ENCODE results near the gene SLC30A7. TPM values are rescaled to one million over a fixed set of nuclear protein-coding genes. Genes with fewer than 3 reads are reported as not detected.
A peak's percentile ranks its signal among the peaks of the same experiment; 100 is the strongest.

SLC30A7 gene
- total RNA-seq, 2 donors from 2014 or later = 26.8 to 54.7 TPM

DNA sequence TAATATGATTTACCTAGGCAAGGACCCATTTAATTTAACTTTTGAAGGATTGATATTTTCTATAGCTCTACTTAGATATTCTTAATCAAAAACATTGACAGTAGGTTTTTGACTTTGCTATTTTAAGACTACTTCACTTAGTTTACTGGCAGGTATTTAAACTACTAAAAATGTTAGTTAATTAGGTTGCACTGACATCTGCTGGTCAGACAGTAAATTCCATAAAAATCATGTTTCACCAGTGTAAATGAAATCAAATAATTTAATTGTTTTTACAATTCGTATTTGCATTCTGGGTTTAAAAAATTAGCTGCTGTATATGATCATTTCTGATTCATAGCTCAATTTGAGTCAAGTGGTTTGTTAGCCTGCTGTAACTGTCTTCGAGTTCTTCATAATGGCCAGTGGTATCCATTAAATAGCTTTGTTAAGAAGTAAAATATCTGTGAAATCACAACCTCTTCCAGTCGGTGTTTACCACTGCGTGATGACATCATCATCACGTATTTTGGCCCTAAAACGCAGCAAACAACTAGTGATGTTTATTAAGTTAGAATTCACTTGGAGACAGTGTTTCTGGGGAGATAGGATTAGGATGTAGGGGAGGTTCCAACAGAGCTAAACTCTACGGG lies 27.4 kb upstream of the SLC30A7 start:
- H3K27me3 ChIP-seq (replicated peaks; ENCODE audit: insufficient read depth) = no peaks in the 10 kb centered on the region
- no peaks in the 10 kb centered on the region for H3K9me3 ChIP-seq
- H3K27ac ChIP-seq = no peak overlapping the region
- H3K4me3 ChIP-seq = no peak overlapping the region
- TF ChIP-seq, protein P1, sequence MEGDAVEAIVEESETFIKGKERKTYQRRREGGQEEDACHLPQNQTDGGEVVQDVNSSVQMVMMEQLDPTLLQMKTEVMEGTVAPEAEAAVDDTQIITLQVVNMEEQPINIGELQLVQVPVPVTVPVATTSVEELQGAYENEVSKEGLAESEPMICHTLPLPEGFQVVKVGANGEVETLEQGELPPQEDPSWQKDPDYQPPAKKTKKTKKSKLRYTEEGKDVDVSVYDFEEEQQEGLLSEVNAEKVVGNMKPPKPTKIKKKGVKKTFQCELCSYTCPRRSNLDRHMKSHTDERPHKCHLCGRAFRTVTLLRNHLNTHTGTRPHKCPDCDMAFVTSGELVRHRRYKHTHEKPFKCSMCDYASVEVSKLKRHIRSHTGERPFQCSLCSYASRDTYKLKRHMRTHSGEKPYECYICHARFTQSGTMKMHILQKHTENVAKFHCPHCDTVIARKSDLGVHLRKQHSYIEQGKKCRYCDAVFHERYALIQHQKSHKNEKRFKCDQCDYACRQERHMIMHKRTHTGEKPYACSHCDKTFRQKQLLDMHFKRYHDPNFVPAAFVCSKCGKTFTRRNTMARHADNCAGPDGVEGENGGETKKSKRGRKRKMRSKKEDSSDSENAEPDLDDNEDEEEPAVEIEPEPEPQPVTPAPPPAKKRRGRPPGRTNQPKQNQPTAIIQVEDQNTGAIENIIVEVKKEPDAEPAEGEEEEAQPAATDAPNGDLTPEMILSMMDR (IDR thresholded peaks at IDR 0.05) = peak; percentile 67
- DNase-seq (ENCODE audit: low spot score) (no peak), ATAC-seq (ENCODE audit: insufficient number of reproducible peaks, low FRiP score, low read depth) (no peak)
- H3K4me1 ChIP-seq (ENCODE audit: control insufficient read depth in 1 of 2, low read depth in 2 of 2) = peaks cover 0 to 10% of the 10 kb centered on the region in 2 donors
- no peaks in the 10 kb centered on the region for H3K36me3 ChIP-seq

DNA sequence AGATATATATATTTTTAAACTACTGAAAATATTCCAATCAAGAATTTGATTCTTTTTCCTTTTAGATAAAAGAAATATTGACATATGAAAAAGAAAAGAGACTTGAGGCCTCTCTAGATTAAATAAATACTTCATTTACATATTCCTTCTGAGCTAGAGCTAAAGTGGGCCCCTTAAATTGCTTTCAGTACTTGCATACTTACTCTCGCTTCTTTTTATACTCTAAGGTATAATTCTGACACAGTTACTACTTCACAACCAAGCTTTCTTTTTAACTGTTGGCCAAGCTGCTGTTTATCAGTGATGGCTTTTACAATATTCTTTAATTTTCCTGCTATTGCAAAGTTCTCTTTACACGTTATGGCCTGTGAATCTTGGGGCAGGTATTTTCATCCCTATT lies 25.9 kb upstream of the SLC30A7 start:
- no peak overlapping the region for H3K4me3 ChIP-seq
- ATAC-seq (ENCODE audit: insufficient number of reproducible peaks, low FRiP score, low read depth) (no peak), DNase-seq (ENCODE audit: low spot score) (no peak)
- peaks cover 0 to 10% of the 10 kb centered on the region in 2 donors for H3K4me1 ChIP-seq (ENCODE audit: control insufficient read depth in 1 of 2, low read depth in 2 of 2)
- no peaks in the 10 kb centered on the region for H3K9me3 ChIP-seq
- H3K27me3 ChIP-seq (replicated peaks; ENCODE audit: insufficient read depth) = no peaks in the 10 kb centered on the region
- TF ChIP-seq, protein P1 (IDR thresholded peaks at IDR 0.05) = no peak
- H3K27ac ChIP-seq = no peak overlapping the region
- no peaks in the 10 kb centered on the region for H3K36me3 ChIP-seq

DNA sequence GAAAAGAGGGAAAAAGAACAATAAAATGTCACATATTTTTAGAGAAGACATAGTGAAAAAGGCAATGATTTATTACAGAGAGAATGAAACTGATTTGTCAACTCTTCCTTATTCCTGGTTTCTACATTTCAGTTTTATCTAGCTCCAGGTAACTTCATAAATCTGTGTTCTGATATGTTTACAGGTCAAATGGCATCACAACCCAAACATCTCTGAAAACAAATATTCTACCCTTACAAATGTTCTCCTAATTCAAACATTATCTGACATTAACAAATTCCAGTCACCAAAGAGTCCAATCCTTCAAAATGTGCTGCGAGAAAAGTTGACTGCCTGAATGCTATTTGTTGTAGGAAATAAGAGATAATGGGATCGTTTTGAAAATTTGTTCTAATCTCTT lies 21.5 kb upstream of the SLC30A7 start:
- ATAC-seq (ENCODE audit: insufficient number of reproducible peaks, low FRiP score, low read depth) (no peak), DNase-seq (ENCODE audit: low spot score) (no peak)
- Histone ChIP-seq H3K9me3 (no peaks in the 10 kb centered on the region), H3K4me3 (no peak overlapping the region), H3K27ac (no peak overlapping the region), H3K27me3 (replicated peaks; ENCODE audit: insufficient read depth) (no peaks in the 10 kb centered on the region), H3K36me3 (no peaks in the 10 kb centered on the region), H3K4me1 (ENCODE audit: control insufficient read depth in 1 of 2, low read depth in 2 of 2) (no peaks in the 10 kb centered on the region)
- TF ChIP-seq, protein P1 (IDR thresholded peaks at IDR 0.05) = no peak

DNA sequence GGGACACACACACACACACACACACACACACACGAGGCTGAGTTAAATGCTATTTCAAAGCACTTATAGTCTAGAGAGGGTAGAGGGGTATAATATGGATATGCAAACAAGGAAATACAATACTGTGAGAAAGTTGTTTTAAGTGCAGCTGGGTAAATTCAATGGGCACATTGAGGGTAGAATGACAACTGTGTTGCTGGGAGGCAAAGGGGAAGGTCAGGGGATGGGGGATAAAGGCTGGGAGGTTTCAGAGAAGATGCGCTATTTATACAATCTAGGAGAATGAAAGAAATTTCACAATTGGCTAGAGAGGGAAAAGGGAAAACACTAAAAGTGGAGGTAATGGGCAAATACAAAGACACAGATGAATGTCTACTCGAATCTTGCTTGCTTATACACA lies 20.7 kb upstream of the SLC30A7 start:
- TF ChIP-seq, protein P1 (IDR thresholded peaks at IDR 0.05) = no peak
- no peak for DNase-seq (ENCODE audit: low spot score)
- no peaks in the 10 kb centered on the region for H3K4me1 ChIP-seq (ENCODE audit: control insufficient read depth in 1 of 2, low read depth in 2 of 2)

GRCh38 chr1:100876291-100876690 lies 19.6 kb upstream of the SLC30A7 start:
- DNase-seq (ENCODE audit: low spot score) (no peak), ATAC-seq (ENCODE audit: insufficient number of reproducible peaks, low FRiP score, low read depth) (no peak)
- Histone ChIP-seq H3K9me3 (no peaks in the 10 kb centered on the region), H3K27ac (no peak overlapping the region), H3K36me3 (no peaks in the 10 kb centered on the region), H3K4me3 (no peak overlapping the region), H3K4me1 (ENCODE audit: control insufficient read depth in 1 of 2, low read depth in 2 of 2) (no peaks in the 10 kb centered on the region), H3K27me3 (replicated peaks; ENCODE audit: insufficient read depth) (no peaks in the 10 kb centered on the region)
- TF ChIP-seq, protein P1 (IDR thresholded peaks at IDR 0.05) = no peak

More for the DNA sequence above, 20.7 kb upstream of the SLC30A7 start:
- Histone ChIP-seq H3K27me3 (replicated peaks; ENCODE audit: insufficient read depth) (no peaks in the 10 kb centered on the region), H3K9me3 (no peaks in the 10 kb centered on the region), H3K27ac (no peak overlapping the region), H3K4me3 (no peak overlapping the region), H3K36me3 (no peaks in the 10 kb centered on the region)
- ATAC-seq (ENCODE audit: insufficient number of reproducible peaks, low FRiP score, low read depth) = no peak

Measured in thoracic aorta (tissue), 2 donors.